DMS79 (cell line): Measurements from ENCODE around the gene RRM2.

Experiments used
- DNase-seq: peaks from one replicate; lab custom pipeline; 2025; lab: John Stamatoyannopoulos, UW

The RRM2 gene

DNA sequence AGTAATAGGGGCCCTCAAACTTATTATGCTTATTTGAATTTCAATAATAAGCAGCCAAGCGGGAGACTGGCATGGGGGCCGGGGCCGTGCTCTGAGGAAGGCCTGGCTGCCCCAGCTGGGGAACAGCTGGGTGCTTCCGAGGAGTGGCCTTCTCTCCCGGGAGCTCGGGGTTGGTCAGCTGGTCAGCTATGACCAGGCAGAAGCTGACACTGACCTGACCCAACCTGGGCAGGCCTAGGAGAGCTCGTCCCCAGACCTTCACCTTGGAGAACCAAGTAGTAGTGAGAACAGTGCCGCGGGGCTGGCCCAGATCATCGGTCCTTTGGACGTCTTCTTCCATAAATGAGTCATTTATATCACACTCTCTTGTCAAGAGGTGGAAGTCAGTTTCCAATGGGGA lies 36.1 kb downstream of the RRM2 start:
- DNase-seq: no peak

GRCh38 chr2:10159086-10159485 lies 36.5 kb downstream of the RRM2 start:
- DNase-seq: no peak

GRCh38 chr2:10159581-10160131 lies 37.1 kb downstream of the RRM2 start:
- no peak for DNase-seq

GRCh38 chr2:10160203-10160955 lies 37.8 kb downstream of the RRM2 start:
- no peak for DNase-seq

DNA sequence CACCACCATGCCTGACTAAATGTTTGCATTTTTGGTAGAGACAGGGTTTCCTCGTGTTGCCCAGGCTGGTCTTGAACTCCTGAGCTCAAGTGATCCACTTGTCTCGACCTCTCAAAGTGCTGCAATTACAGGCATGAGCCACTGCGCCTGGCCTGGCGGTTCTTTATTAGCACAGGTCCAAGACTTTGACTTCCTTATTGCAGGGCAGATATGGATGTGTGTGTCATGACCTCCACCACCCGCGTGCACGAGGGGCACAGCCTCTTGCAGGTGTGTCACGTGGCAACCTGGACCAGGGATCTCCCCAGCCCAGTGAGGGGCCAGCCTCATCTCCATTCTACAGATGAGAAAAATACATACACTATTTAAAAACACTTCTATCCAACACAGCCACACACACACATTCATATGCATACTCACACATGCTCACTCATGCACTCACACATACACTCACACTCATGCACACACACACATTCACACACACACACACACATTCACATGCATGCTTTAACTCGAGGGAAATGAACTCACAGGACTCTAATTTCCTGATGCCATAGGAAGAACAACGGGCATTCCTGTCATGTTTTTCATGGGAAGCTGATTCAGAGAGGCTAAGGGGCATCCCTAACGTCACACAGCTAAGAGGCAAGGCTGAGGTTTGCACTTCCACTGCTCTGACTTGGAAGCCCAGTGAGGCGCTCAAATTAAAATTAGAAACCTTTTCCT lies 38.8 kb downstream of the RRM2 start:
- no peak for DNase-seq

DNA sequence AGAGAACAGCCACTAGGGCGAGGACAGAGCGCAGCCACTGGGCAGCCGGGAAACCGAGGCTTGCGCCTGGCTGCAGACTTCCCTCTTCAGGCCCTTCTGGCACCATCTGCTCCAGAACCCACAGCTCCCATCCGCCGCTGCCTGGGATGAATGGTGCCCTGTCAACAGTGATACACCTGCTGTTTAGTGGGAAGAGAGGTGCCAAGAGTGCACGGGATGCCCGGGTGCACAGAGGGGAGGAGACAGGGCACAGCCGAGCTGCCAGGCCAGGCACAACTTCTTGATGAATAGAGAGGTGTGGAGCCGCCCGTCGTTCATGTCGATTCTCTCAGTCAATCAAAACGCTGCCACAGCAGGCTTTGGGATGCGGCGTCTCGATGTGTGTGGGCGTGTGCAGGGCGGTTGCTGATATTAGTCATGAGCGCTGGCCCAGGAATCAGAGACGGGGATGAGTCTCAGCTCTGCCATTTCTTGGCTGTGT lies 39.5 kb downstream of the RRM2 start:
- DNase-seq: peak; percentile 78

- DNase-seq: peak; percentile 94
Measured at GRCh38 chr2:10162586-10163497, 40.3 kb downstream of the RRM2 start.

DNA sequence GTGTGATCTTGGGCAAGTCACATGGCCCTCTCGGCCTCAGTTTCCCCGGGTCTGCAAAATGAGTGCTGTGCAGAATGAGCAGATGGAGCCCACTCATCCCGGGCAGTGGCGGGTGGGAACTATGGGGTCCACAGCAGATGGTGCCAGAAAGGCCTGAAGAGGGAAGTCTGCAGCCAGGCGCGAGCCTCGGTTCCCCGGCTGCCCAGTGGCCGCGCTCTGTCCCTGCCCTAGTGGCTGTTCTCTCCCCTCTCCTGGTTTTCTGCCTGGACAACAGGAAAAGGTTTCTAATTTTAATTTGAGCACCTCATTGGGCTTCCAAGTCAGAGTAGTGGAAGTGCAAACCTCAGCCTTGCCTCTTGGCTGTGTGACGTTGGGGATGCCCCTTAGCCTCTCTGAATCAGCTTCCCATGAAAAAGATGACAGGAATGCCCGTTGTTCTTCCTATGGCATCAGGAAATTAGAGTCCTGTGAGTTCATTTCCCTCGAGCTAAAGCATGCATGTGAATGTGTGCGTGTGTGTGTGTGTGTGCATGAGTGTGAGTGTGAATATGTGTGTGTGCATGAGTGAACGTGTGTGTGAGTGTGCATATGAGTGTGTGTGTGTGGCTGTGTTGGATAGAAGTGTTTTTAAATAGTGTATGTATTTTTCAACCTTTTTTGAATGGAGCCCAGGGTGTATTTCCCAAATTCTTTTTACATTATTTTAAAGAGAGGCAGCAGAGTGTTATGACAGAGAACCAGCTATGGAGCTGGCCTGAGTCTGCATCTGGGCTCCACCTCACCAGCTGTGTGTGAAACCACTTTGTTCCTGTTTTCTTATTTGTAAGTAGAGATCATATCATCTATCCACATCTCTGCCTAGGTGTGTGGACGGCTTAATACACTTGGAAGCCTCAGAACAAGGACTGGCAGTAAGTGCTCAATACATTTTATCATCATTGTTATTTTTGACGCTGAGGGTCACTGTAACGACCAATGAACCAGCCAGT lies 41.3 kb downstream of the RRM2 start:
- DNase-seq: no peak

GRCh38 chr2:10164601-10165000 lies 42.1 kb downstream of the RRM2 start:
- no peak for DNase-seq

DNA sequence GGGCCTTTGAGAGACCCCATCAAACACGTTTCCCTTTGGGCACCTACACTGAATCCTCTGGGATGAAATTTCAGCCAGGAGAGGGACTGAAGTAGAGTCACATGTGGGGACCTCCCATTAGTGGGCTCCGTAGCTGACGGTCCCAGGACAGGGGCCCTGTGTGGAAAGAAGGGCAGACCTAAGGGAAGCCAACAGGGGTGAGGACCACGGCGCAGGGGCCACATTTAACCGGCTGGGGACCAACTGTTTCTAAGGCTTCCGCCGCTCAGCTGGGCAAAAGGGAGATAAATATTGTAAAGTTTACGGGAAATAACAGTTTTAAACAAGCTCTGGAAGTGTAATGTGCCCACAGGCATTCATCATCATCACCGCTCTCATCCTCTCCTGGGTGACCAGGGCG lies 42.7 kb downstream of the RRM2 start:
- no peak for DNase-seq

GRCh38 chr2:10165861-10166675 lies 43.5 kb downstream of the RRM2 start:
- no peak for DNase-seq

DNA sequence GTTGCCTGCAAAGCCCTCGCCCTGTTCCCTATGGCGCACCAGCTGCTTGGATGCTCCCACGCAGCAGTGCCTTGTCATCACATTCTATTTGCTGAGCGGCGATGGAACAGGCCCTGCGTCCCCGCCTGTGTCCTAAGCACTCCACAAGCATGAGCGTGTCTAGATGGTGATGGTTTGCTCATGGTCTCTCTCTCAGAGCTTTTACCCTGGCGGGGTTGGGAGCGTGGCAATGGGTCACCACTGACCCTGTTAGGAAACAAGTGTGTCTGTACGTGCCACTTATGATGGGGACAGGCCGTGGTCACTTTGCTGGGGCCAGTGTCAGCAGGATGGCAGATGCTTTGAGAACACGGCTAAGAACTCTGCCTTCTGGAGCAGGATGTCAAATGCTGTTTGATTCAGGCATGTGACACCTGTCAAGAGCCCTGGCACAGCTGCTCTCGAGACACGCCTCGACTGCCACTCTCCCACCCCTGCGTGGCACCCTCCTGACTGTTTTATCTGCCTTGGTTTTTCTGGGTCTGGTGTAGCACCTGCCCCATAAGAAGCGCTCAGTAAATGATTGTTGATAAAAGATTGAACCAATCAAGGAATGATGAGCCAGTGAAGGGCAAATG lies 44.2 kb downstream of the RRM2 start:
- DNase-seq: no peak

GRCh38 chr2:10167316-10167715 lies 44.8 kb downstream of the RRM2 start:
- no peak for DNase-seq

- DNase-seq: no peak
Measured at GRCh38 chr2:10168221-10168620, 45.7 kb downstream of the RRM2 start.

DNA sequence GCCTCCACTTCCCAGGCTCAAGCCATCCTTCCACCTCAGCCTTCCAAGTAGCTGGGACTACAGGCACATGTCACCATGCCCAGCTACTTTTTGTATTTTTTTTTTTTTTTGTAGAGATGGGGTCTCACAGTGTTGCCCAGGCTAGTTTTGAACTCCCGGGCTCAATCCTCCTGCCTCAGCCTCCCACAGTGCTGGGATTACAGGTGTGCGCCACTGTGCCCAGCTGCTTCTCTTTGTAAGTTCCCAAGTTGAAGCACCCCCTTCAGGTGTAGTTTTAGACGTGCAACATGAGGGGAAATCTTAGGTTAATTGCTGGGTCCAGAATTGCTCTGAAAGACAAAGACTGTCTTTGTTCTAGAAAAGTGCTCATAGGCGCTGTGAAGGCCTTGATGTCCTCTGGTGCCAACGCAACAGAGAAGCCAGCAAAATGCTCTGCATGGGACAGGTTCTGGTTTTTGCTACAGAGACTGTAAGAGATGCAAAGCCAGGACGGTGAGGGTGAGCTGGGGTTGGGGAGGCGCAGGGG lies 46.6 kb downstream of the RRM2 start:
- DNase-seq: no peak

GRCh38 chr2:10169581-10169980 lies 47.0 kb downstream of the RRM2 start:
- no peak for DNase-seq

- no peak for DNase-seq
Measured at GRCh38 chr2:10170256-10170655, 47.7 kb downstream of the RRM2 start.

DNA sequence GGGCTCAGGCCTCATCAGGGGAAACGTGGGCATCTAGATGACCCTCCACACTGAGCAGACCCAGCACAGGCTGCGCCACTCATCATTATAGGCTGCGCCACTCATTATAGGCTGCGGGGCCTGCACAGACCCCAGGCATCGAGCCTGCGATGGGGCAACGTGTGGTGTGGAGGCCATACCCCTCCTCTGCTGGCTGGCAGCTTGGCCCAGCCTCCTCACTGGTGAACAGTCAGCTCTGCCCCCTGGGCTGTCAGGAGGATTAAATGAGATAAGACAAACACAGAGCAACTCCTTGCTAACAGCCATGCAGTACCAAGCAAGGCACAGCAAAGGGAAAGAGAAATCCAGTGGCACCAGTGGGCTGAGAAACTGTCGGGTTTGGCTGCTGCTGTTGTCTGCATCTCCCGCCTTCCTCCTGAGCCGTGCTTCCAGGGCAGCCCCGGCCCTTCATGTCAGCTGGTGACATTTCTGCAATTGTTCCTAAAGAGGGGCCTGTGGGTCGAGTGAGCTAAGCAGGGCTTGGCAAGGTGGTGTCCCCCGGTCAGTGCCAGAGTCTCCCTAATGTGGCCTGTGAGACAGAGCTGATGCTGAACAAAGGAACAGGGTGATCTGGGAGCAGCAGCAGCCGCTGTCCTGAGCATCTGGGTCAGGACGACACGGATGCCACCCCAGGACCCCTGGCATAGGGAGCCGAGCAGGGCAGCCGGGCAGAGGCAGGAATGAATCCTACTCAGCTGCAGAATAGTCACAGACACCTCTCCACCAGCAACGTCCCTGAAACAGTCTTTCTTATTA lies 48.7 kb downstream of the RRM2 start:
- DNase-seq: no peak
